ENCODE measurements around the gene PTPRT.

GRCh38 chr20:42587427-42587826 is 602.3 kb downstream of the PTPRT start:
- TF ChIP-seq CTCF (IDR thresholded peaks at IDR 0.05; ENCODE audit: borderline replicate concordance, extremely low read depth, low read length, poor library complexity, severe bottlenecking) = no peak
- TF ChIP-seq EZH2 (IDR thresholded peaks at IDR 0.05; ENCODE audit: borderline replicate concordance, low read depth, low read length, severe bottlenecking) = no peak
